Measurements from ENCODE around the gene REEP3. TPM values are rescaled to one million over a fixed set of nuclear protein-coding genes. Genes with fewer than 3 reads are reported as not detected.

The REEP3 gene
- total RNA-seq, 2 experiments from 2014 or later = 23.4 to 27.2 TPM

- Mint-ChIP-seq H3K27ac (no peak overlapping the region), H3K9me3 (ENCODE audit: low read depth) (no peaks in the 10 kb centered on the region), H3K4me1 (peaks cover 10% of the 10 kb centered on the region), H3K36me3 (peaks cover 12% of the 10 kb centered on the region), H3K27me3 (no peaks in the 10 kb centered on the region), H3K4me3 (no peak overlapping the region)
- DNase-seq (no peak), ATAC-seq (peak; percentile 27)
- CTCF ChIA-PET = no interaction called here
Measured at GRCh38 chr10:63543576-63543962, 22.4 kb downstream of the REEP3 start.

- peaks cover 11% of the 10 kb centered on the region for H3K36me3 Mint-ChIP-seq
- H3K27me3 Mint-ChIP-seq = no peaks in the 10 kb centered on the region
- H3K4me1 Mint-ChIP-seq = peaks cover 10% of the 10 kb centered on the region
- no peak overlapping the region for H3K27ac Mint-ChIP-seq
- no peak for DNase-seq
- ATAC-seq = no peak
- H3K9me3 Mint-ChIP-seq (ENCODE audit: low read depth) = no peaks in the 10 kb centered on the region
- CTCF ChIA-PET = no interaction called here
- no peak overlapping the region for H3K4me3 Mint-ChIP-seq
Measured at GRCh38 chr10:63544418-63544817, 23.2 kb downstream of the REEP3 start.

GRCh38 chr10:63547628-63548360 lies 26.6 kb downstream of the REEP3 start:
- H3K27me3 Mint-ChIP-seq = no peaks in the 10 kb centered on the region
- peaks cover 11% of the 10 kb centered on the region for H3K36me3 Mint-ChIP-seq
- ATAC-seq (no peak), DNase-seq (no peak)
- H3K4me3 Mint-ChIP-seq = no peak overlapping the region
- H3K9me3 Mint-ChIP-seq (ENCODE audit: low read depth) = no peaks in the 10 kb centered on the region
- CTCF ChIA-PET = no interaction called here
- peaks cover 10% of the 10 kb centered on the region for H3K4me1 Mint-ChIP-seq
- H3K27ac Mint-ChIP-seq = no peak overlapping the region

GRCh38 chr10:63548860-63549259 lies 27.7 kb downstream of the REEP3 start:
- no peak for ATAC-seq
- CTCF ChIA-PET = interaction anchor here (1.0 to 1.1 kb wide), 2 partner anchors 25 to 80 kb away, joined by 3 read pairs; no protein-coding TSS in a partner anchor
- peaks cover 12% of the 10 kb centered on the region for H3K36me3 Mint-ChIP-seq

GRCh38 chr10:63549810-63550209 lies 28.6 kb downstream of the REEP3 start:
- no peaks in the 10 kb centered on the region for H3K9me3 Mint-ChIP-seq (ENCODE audit: low read depth)
- CTCF ChIA-PET = no interaction called here
- H3K36me3 Mint-ChIP-seq = peaks cover 14% of the 10 kb centered on the region
- no peak for ATAC-seq
- H3K27ac Mint-ChIP-seq = no peak overlapping the region
- H3K4me1 Mint-ChIP-seq = peaks cover 14% of the 10 kb centered on the region
- H3K4me3 Mint-ChIP-seq = no peak overlapping the region
- no peaks in the 10 kb centered on the region for H3K27me3 Mint-ChIP-seq
- DNase-seq = no peak

More at GRCh38 chr10:63548860-63549259, 27.7 kb downstream of the REEP3 start:
- Mint-ChIP-seq H3K27me3 (no peaks in the 10 kb centered on the region), H3K4me3 (no peak overlapping the region), H3K27ac (no peak overlapping the region), H3K4me1 (peaks cover 11% of the 10 kb centered on the region), H3K9me3 (ENCODE audit: low read depth) (no peaks in the 10 kb centered on the region)
- DNase-seq = no peak

- H3K27me3 Mint-ChIP-seq = no peaks in the 10 kb centered on the region
- DNase-seq (no peak), ATAC-seq (no peak)
- H3K4me3 Mint-ChIP-seq = no peak overlapping the region
- no peak overlapping the region for H3K27ac Mint-ChIP-seq
- H3K4me1 Mint-ChIP-seq = peaks cover 23% of the 10 kb centered on the region
- H3K9me3 Mint-ChIP-seq (ENCODE audit: low read depth) = no peaks in the 10 kb centered on the region
- H3K36me3 Mint-ChIP-seq = peaks cover 6% of the 10 kb centered on the region
- CTCF ChIA-PET = interaction anchor here (0.9 kb wide), 1 partner anchor 13 kb away, joined by 3 read pairs; no protein-coding TSS in a partner anchor
Measured at GRCh38 chr10:63553031-63553430, 31.8 kb downstream of the REEP3 start.

- no peak overlapping the region for H3K4me3 Mint-ChIP-seq
- ATAC-seq = no peak
- CTCF ChIA-PET = interaction anchor here (0.9 kb wide), 1 partner anchor 13 kb away, joined by 3 read pairs; no protein-coding TSS in a partner anchor
- H3K36me3 Mint-ChIP-seq = peaks cover 6% of the 10 kb centered on the region
- no peaks in the 10 kb centered on the region for H3K27me3 Mint-ChIP-seq
- no peaks in the 10 kb centered on the region for H3K9me3 Mint-ChIP-seq (ENCODE audit: low read depth)
- H3K4me1 Mint-ChIP-seq = peaks cover 23% of the 10 kb centered on the region
- no peak overlapping the region for H3K27ac Mint-ChIP-seq
- DNase-seq = no peak
Measured at GRCh38 chr10:63553473-63553872, 32.3 kb downstream of the REEP3 start.

GRCh38 chr10:63554657-63555056 lies 33.5 kb downstream of the REEP3 start:
- peak; percentile 81 for DNase-seq
- CTCF ChIA-PET = interaction anchor here (0.9 kb wide), 1 partner anchor 67 kb away, joined by 3 read pairs; no protein-coding TSS in a partner anchor
- no peaks in the 10 kb centered on the region for H3K9me3 Mint-ChIP-seq (ENCODE audit: low read depth)
- peaks cover 6% of the 10 kb centered on the region for H3K36me3 Mint-ChIP-seq
- H3K4me1 Mint-ChIP-seq = peaks cover 23% of the 10 kb centered on the region
- no peaks in the 10 kb centered on the region for H3K27me3 Mint-ChIP-seq
- H3K4me3 Mint-ChIP-seq = no peak overlapping the region
- ATAC-seq = peak; percentile 89
- H3K27ac Mint-ChIP-seq = peak overlapping the region; percentile 52

- H3K36me3 Mint-ChIP-seq = peaks cover 6% of the 10 kb centered on the region
- H3K4me3 Mint-ChIP-seq = no peak overlapping the region
- H3K9me3 Mint-ChIP-seq (ENCODE audit: low read depth) = no peaks in the 10 kb centered on the region
- no peaks in the 10 kb centered on the region for H3K27me3 Mint-ChIP-seq
- DNase-seq (no peak), ATAC-seq (no peak)
- H3K4me1 Mint-ChIP-seq = peaks cover 23% of the 10 kb centered on the region
- no peak overlapping the region for H3K27ac Mint-ChIP-seq
- CTCF ChIA-PET = no interaction called here
Measured at GRCh38 chr10:63555330-63555729, 34.1 kb downstream of the REEP3 start.

- no peak for ATAC-seq
- Mint-ChIP-seq H3K9me3 (ENCODE audit: low read depth) (no peaks in the 10 kb centered on the region), H3K4me1 (peaks cover 22% of the 10 kb centered on the region), H3K36me3 (peaks cover 6% of the 10 kb centered on the region), H3K4me3 (no peak overlapping the region), H3K27ac (no peak overlapping the region), H3K27me3 (no peaks in the 10 kb centered on the region)
- no peak for DNase-seq
- CTCF ChIA-PET = interaction anchor here (1.2 kb wide), 1 partner anchor 71 kb away, joined by 4 read pairs; no protein-coding TSS in a partner anchor
Measured at GRCh38 chr10:63558132-63558784, 37.1 kb downstream of the REEP3 start.

- Mint-ChIP-seq H3K9me3 (ENCODE audit: low read depth) (no peaks in the 10 kb centered on the region), H3K4me3 (no peak overlapping the region), H3K27me3 (no peaks in the 10 kb centered on the region), H3K27ac (no peak overlapping the region), H3K4me1 (peaks cover 7% of the 10 kb centered on the region), H3K36me3 (peaks cover 3% of the 10 kb centered on the region)
- CTCF ChIA-PET = no interaction called here
- DNase-seq (no peak), ATAC-seq (no peak)
Measured at GRCh38 chr10:63561341-63561740, 40.1 kb downstream of the REEP3 start.

- Mint-ChIP-seq H3K27me3 (no peaks in the 10 kb centered on the region), H3K36me3 (peaks cover under 1% of the 10 kb centered on the region), H3K4me1 (peaks cover 7% of the 10 kb centered on the region), H3K27ac (no peak overlapping the region), H3K9me3 (ENCODE audit: low read depth) (no peaks in the 10 kb centered on the region), H3K4me3 (no peak overlapping the region)
- no peak for DNase-seq
- no peak for ATAC-seq
- CTCF ChIA-PET = no interaction called here
Measured at GRCh38 chr10:63562391-63562790, 41.2 kb downstream of the REEP3 start.

- H3K27me3 Mint-ChIP-seq = no peaks in the 10 kb centered on the region
- peaks cover 7% of the 10 kb centered on the region for H3K4me1 Mint-ChIP-seq
- no peak overlapping the region for H3K27ac Mint-ChIP-seq
- DNase-seq (no peak), ATAC-seq (no peak)
- H3K36me3 Mint-ChIP-seq = peaks cover 2% of the 10 kb centered on the region
- H3K9me3 Mint-ChIP-seq (ENCODE audit: low read depth) = no peaks in the 10 kb centered on the region
- CTCF ChIA-PET = no interaction called here
- H3K4me3 Mint-ChIP-seq = no peak overlapping the region
Measured at GRCh38 chr10:63562857-63563256, 41.7 kb downstream of the REEP3 start.

- Mint-ChIP-seq H3K27me3 (no peaks in the 10 kb centered on the region), H3K4me3 (no peak overlapping the region), H3K9me3 (ENCODE audit: low read depth) (no peaks in the 10 kb centered on the region), H3K4me1 (peaks cover 7% of the 10 kb centered on the region), H3K36me3 (peaks cover 2% of the 10 kb centered on the region), H3K27ac (no peak overlapping the region)
- no peak for DNase-seq
- CTCF ChIA-PET = no interaction called here
- no peak for ATAC-seq
Measured at GRCh38 chr10:63563623-63564022, 42.4 kb downstream of the REEP3 start.
